BJ (cell line): ENCODE measurements around the gene SPAG8. TPM values are rescaled to one million over a fixed set of nuclear protein-coding genes. Genes with fewer than 3 reads are reported as not detected.
A peak's percentile ranks its signal among the peaks of the same experiment; 100 is the strongest.

Experiments used
- CTCF ChIA-PET: fragments of 350-600 bp; formaldehyde crosslinking; extraction: SDS; loops from one replicate; lab custom pipeline; 2021; ENCODE audit warnings: antibody characterized with exemption, inconsistent platforms; lab: Yijun Ruan, JAX
- POLR2A ChIA-PET: fragments of 300-600 bp; sonication (Branson Sonifier 250); formaldehyde crosslinking; extraction: SDS; loops from one replicate; lab custom pipeline; 2021; ENCODE audit warnings: antibody characterized with exemption; lab: Charles Lee
- DNase-seq: peaks from one replicate; pipeline ENCODE4 v3.0.0-alpha.2; 2011; ENCODE audit warnings: low read depth
- H3K27me3 ChIP-seq: 2 replicates; pipeline ENCODE4 v1.6.0; 2011; ENCODE audit warnings: low read length; ENCODE audit not compliant: control insufficient read depth, insufficient read depth
- H3K36me3 ChIP-seq: 2 replicates; pipeline ENCODE4 v1.5.1; 2011; ENCODE audit warnings: low read length; ENCODE audit not compliant: control insufficient read depth, insufficient read depth
- H3K4me3 ChIP-seq: 2 replicates; pipeline ENCODE4 v1.5.1; 2011; ENCODE audit warnings: low read depth, mild to moderate bottlenecking, control low read depth, low read length
- CTCF ChIP-seq: IDR thresholded peaks from 2 replicates; pipeline ENCODE4 v1.5.1; 2011; ENCODE audit warnings: low read depth, mild to moderate bottlenecking, control low read depth, inconsistent platforms, low read length, moderate library complexity; ENCODE audit not compliant: insufficient read depth
- polyA plus RNA-seq: library from polyadenylated mRNA; depleted of rRNA; stranded (reverse); fragments of >200 nt; gene quantifications from 2 replicates; pipeline ENCODE4 v1.2.3, GENCODE V29; 2011

The SPAG8 gene
- polyA plus RNA-seq, 1 experiment = 0.85 TPM

DNA sequence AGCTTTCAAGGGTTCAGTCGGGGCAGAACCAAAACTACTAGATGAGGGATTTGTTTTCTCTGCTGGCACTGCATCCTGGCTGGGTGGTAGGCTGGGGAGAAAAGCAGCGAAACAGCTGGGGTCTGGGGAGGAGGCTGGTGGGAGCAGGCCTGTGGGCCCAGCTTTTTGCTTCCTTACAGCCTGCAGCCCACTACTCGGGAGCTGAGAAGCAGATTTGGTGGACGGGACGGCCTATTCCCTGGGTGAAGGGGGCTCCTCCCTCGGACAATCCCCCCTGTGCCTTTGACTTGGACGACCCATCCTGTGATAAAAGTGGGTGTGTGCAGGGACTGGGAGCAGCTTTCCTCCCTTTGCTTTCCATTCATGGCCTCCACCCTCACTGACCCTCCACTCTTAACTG, 11.5 kb downstream of the SPAG8 start:
- Histone ChIP-seq H3K27me3 (no peaks in the 10 kb centered on the region), H3K36me3 (peaks cover 13% of the 10 kb centered on the region), H3K4me3 (no peak overlapping the region)
- POLR2A ChIA-PET = no interaction called here
- TF ChIP-seq CTCF = no peak
- CTCF ChIA-PET = interaction anchor here (1.0 to 5.4 kb wide), 3 partner anchors 13 to 82 kb away, joined by 4 to 22 read pairs (median 5); partner anchors contain the start of genes HINT2 and SPAG8
- DNase-seq = no peak

DNA sequence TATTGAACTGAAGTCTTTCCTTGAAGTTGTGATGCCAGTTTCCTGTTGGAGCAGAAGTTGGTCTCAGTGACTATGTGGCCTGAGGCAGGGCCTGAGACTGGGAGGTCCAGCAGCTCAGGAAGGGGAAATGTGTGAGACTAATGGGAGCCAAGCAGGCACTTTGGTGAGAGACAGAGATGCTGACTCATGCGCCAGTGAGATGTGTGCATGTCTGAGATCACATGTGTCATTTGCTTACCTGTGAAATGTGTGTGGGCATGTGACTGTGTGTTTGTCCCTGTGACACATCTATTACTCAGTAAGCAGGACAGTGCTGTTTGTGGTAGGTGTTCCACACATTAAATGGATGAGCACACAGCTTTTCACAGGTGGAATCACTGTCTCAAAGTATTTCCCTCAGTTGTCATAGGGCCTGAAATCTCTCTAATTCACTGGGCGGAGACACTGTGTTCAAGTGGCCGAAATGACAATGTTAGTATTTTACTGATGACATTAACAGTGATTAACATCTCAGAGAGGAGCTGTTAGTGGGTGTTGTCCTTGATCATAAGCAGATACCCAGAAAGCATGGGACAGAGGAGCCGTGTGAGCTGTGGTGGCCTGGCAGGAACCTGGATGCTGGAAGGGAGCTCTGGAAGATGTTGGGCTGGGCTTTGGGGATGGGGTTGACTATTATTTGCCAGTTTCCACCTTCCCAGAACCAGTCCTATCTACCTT, 13.2 kb downstream of the SPAG8 start:
- Histone ChIP-seq H3K36me3 (peaks cover 9% of the 10 kb centered on the region), H3K27me3 (no peaks in the 10 kb centered on the region), H3K4me3 (no peak overlapping the region)
- ChIA-PET CTCF (interaction anchor here (1.0 to 5.4 kb wide), 4 partner anchors 9 to 104 kb away, joined by 3 to 22 read pairs (median 5); partner anchors contain the start of genes HINT2 and SPAG8), POLR2A (interaction anchor here (0.5 kb wide), 2 partner anchors 11 to 306 kb away, joined by 6 to 14 read pairs; no protein-coding TSS in a partner anchor)
- no peak for TF ChIP-seq CTCF
- DNase-seq = peak; percentile 26

DNA sequence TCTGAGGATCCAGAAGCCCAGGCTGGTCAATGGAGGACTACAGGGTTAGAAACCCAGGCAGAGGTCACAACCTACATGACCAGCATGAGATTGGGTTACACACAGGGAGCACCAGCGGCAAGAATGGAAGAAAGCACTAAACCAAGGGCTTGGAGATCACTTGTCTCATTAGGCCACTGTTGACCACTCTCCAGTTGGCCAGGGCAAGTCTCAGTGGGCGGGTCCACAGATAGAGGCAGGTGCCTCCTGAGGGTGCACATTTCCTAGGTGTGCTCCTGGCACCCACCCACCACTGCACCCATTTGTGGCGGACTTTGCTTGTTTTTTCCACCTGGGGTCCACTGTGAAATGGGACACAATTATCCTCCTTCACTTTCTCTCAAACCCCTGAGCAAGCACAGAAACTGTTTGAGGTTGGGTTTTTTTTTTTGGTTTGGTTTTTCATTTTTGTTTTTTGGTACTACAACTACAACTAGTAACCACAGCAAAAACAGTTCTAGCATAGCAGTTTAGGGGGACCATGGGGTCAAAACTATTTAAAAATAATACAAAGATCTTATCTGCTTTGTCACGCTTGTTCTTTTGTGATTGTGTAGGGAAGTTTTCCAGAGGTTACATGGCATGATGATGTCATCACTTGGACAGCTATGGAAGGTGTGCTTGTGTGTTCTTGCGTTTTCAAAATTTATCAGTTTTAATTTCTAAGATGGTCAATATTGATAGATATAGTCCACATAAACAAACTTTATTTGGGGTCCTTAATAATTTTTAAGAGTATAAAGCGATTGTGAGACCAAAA, 14.6 kb downstream of the SPAG8 start:
- no peak overlapping the region for H3K4me3 ChIP-seq
- H3K36me3 ChIP-seq = peaks cover 9% of the 10 kb centered on the region
- ChIA-PET POLR2A (no interaction called here), CTCF (interaction anchor here (1.7 to 5.4 kb wide), 4 partner anchors 16 to 106 kb away, joined by 4 to 22 read pairs (median 8); partner anchors contain the start of genes HINT2 and SPAG8)
- H3K27me3 ChIP-seq = no peaks in the 10 kb centered on the region
- no peak for DNase-seq
- no peak for TF ChIP-seq CTCF

GRCh38 chr9:35795695-35796094, 16.4 kb downstream of the SPAG8 start:
- CTCF ChIA-PET = interaction anchor here (1.9 to 2.9 kb wide), 2 partner anchors 18 to 30 kb away, joined by 7 to 9 read pairs; partner anchors contain the start of gene HINT2
- Histone ChIP-seq H3K4me3 (no peak overlapping the region), H3K36me3 (peaks cover 4% of the 10 kb centered on the region), H3K27me3 (no peaks in the 10 kb centered on the region)
- POLR2A ChIA-PET = no interaction called here
- TF ChIP-seq CTCF = no peak
- no peak for DNase-seq

- no peak for TF ChIP-seq CTCF
- no peak for DNase-seq
- Histone ChIP-seq H3K4me3 (peak overlapping the region; percentile 61), H3K36me3 (no peaks in the 10 kb centered on the region; the same call in 1 of the 2 replicates), H3K27me3 (no peaks in the 10 kb centered on the region)
- ChIA-PET POLR2A (no interaction called here), CTCF (interaction anchor here (0.6 to 2.8 kb wide), 8 partner anchors 19 to 152 kb away, joined by 3 to 20 read pairs (median 4); partner anchors contain the start of genes HINT2 and SPAG8)
These were observed 18.6 kb downstream of the SPAG8 start for GRCh38 chr9:35793461-35793860.
